GM15510 (cell line): Measurements from ENCODE around the gene C14orf132.

Experiments used
- POLR2A ChIP-seq: IDR thresholded peaks from 3 replicates; pipeline ENCODE4 v1.6.1; 2011; ENCODE audit warnings: borderline replicate concordance; ENCODE audit not compliant: insufficient read length; ENCODE audit errors: extremely low read depth

Gene C14orf132

DNA sequence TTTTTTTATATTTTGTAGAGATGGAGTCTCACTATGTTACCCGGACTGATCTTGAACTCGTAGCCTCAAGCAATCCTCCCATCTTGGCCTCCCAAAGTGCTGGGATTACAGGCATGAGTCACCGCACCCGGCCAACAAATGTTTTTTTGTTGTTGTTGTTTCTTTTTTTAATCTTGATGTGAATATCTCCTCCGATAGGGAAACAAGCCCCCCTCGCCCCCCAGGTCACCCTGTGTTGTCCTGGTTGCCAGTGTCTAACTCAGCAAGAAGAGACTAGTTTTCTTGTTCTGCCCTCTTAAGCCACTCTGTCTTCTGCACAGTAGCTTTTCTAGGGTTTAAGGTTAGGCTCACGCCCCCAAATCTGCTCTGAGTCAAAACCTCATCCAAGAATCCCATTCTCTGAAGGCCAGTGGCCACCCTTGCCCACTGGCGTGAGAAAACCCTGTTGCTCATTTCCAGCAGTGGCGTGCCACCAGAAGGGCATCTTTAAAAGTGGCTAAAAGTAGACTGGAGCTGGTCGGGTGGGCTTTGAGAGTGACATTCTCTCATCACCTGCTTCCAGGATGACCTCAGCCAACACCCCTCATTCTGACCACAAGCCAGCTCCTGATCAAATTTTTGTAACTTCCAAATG lies 42.7 kb downstream of the C14orf132 start:
- no peak for TF ChIP-seq POLR2A

DNA sequence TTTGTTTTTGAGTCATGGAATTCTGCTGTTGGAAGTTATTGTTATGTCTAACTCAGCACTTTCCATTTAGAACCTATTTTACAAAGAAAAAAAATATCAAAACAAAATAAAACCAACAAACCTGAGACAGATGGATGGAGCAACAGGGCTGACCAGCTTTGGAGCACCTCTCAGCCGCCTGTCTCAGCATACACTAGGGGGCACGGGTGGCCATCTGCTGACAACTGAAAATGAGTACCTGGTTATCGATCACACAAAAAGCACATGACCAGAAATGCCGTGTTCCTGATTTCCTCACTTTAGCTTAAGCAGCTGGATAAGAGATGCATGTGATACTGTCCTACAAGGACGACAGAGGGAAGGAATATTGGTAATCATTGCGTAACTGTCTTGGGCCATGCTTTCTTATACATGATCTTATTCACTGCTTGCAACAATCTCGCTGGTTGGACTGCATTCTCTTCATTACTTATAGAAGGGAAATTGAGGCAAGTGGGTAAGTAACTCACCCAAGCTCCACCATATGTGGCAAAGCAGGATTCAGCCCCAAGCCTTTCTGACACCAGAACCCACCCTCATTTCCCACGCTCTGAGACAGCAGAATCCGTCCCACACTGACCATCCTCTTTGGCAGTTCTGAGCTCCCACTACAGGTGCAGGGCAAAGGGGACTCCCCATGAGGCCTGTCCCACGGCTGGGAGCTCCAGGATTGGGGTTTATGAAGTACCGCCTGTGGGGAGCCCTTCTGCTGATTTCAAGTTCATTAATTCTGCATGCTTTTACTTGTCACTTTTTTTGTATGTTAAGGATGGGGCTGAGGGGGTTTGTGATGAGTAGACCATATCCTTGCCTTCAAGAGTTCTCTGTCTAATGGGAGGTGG lies 43.5 kb downstream of the C14orf132 start:
- TF ChIP-seq POLR2A = no peak

DNA sequence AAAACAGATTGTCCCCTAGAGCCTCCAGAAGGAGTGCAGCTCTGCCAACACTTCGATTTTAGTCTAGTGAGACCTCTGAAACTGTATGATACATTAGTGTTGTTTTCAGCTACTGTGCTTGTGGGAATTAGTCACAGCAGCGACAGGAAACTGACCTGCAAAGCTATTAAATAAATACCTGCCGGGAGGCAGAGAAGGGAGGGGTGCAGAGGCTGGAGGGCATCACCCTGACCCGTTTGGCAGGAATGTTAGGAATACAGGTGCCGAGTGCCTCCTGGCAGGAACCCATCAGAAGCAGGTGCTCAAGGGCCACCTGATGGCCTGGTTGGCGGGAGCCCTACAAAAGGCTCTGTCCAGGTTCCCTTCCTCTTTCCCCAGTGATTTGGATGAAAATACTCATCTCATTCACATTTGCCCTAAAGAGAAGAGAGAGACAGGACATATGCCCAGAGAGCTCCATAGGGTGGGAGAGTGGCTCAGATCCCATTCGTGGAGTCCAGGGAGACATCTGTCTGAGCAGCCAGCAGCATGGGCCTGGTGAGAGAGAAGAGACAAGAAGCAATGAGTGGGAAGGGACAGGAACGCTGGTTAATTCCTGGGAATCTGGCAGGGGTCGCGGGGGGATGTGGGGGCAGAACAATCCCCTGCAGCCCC lies 44.6 kb downstream of the C14orf132 start:
- no peak for TF ChIP-seq POLR2A

DNA sequence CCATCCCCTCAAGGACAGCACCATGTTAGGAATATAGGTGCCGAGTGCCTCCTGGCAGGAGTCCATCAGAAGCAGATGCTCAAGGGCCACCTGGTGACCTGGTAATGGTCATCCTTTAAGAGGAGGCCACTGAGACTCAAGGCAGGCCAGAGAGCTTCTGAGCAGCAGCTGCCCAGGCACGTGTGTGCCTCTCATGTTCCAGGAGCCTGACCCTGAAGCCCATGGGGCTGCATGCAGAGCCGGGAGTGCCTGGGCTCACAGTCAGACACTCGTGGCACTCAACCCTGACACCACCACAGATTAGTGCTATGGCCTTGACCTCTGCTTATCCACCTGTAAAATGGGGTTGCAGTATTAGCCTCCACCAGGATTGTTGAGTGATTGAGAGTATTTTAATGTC lies 45.6 kb downstream of the C14orf132 start:
- no peak for TF ChIP-seq POLR2A

DNA sequence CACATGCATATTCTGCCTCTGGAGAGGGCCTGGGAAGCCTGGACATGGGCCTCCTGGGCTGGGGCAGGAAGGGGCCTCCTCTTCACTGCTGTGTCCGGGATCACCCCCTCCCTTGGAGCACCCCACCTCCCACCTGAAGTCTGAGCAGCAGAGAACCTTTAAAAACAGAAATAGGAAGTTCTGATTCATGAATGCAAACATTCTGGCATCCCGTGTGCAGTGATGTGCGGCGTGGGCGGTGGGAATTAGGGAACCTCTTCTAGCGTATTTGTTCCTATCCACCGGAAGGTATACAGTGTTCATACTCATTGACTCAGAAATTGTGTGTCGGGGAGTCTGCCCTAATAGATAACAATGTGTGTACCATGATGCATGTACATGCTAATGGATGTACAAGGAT lies 46.2 kb downstream of the C14orf132 start:
- no peak for TF ChIP-seq POLR2A

DNA sequence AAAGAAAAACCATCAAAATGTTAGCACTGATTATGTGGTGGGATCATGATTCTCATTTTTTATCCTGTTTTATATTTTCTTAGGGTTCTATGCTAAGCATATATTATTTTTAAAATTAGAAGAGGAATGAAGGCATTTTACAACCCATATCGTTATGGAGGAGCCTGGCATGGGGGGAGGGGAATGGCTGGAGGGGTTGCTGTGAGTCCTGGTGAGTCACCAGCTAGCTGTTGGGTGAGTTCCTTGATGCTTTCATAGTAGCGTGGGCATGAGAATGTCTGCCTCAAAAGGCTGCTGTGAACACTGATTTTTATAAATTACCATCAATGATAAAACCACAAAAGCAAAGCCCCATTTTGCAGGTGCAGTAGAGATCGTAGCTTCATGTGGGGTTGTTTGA lies 46.9 kb downstream of the C14orf132 start:
- no peak for TF ChIP-seq POLR2A

DNA sequence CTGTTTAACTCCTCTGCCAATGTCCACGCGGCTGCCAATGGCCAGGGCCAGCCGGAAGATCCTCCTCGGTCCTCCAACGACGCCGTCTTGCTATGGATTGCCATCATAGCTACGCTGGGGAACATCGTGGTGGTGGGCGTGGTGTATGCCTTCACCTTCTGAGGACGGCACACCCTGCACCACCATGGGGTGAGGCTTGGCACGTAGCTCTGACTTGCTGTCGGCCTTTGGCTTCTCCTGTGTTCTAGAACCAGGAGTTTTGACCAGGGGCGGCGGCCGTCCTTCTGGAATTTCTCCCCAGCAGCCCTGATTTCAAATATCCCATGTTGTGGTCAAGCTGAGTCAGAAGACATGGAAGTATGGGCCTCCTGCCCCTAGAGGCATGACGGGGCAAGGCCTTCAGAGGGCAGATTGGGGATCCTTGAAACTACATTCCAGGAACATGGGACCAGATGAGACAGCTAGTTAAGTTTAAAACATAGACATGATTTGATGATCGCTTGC lies 47.5 kb downstream of the C14orf132 start:
- TF ChIP-seq POLR2A = no peak

DNA sequence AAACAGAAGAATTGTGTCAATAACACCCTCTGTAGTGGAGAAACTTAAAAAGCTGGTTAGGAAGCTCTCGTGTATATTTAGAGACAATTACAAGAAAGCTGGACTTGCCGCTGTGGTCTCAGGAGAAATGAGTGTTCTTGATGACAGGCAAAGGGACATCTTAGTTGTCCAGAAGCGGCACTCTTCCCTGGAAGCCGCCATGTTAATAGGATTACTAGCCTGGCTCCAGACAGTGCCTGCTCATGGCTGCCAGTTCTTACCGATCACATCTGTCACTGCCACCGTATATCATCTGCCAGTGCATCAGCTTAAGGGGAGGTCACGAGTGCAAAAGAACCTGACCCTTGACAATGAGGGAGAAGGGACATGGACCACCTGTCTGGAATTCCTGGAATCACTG lies 48.9 kb downstream of the C14orf132 start:
- no peak for TF ChIP-seq POLR2A

DNA sequence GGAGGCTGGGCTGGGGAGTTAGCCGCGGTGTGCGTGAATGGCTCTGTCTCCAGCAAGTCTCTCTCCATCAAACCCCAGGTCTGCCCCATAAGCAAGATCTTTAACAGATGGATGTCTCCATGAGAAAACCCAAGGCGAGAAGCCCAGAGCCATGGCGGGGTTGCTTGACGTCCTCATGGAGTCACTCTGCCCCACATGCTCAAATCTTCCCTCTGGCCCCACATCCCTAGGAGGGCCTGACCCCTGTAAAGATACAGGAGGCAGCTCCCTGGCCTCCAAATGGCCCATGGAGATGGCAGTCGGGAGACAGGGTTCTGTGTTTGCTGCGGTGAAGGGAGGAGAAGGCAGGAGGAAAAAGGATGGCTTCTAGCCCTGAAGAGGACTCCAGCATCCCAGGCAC lies 49.3 kb downstream of the C14orf132 start:
- no peak for TF ChIP-seq POLR2A

DNA sequence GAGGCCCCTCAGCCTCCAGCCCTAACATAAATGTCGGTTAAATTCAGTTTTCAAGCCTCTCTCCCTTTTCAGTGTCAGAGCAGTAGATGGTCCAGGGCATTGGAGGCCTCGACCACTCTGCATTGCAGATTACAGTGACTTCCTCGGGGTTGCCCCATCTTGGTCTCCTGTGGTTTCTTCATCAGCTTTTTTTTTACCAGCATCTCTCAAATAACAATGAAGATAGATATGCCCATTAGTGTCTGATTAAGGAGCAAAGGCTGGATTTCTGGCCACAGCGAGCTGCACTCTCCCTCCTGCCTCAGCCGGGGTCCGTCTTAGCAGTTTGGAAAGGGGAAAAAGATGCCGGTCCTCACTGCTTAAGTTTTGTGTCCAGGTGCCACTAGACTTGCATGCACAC lies 49.7 kb downstream of the C14orf132 start:
- TF ChIP-seq POLR2A = no peak

DNA sequence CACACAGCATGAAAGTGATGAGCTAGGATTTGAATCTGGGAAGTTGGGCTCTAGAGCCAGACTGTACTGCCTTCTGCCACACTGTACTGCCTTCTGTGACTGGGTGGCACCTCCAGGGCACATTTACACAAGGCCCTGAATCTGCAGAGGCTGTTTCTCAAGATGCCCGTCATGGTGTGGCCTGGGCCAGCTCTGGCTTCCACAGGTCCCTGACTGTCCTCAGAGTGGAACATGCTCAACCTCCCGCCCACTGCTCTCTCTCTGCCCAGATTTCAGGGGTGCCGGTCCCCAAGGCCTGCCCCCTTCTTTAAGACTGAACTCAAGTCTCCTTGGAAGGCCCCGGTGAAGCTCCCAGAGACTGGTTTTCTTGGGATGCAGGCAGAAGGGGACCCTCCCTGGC lies 50.2 kb downstream of the C14orf132 start:
- TF ChIP-seq POLR2A = no peak

DNA sequence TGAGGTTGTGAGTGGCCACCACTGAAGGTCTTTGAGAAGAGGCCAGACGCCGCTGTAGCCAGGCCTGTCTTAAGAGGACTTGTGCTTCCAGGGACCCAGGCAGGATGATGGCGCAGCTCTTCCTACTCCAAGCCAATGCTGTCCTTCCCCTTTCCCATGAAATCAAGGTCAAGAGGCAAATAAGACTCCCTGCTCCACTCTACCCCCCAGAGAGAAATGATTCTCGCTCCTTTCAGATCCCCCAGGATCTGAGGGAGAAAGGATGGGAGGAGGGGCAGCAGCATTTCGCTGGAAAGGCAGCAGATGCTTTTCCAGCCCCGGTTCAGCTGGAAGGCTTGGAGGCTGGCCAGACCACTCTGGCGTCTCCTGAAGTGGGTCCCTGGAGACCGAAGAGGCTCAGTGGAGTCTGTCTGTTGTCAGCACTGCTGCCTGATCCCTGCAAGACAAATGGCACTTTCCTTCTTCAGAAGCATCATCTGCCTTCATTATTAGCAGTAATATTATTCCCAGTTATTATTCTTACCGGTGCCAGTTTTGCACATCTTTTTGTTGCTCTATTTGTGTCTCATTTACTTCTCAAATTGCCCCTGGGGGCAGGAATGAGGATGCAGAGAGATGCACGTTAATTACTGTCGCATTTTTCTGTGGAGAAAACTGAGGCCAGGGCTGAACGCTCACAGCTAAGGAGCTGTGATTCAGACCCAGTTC lies 51.4 kb downstream of the C14orf132 start:
- no peak for TF ChIP-seq POLR2A

DNA sequence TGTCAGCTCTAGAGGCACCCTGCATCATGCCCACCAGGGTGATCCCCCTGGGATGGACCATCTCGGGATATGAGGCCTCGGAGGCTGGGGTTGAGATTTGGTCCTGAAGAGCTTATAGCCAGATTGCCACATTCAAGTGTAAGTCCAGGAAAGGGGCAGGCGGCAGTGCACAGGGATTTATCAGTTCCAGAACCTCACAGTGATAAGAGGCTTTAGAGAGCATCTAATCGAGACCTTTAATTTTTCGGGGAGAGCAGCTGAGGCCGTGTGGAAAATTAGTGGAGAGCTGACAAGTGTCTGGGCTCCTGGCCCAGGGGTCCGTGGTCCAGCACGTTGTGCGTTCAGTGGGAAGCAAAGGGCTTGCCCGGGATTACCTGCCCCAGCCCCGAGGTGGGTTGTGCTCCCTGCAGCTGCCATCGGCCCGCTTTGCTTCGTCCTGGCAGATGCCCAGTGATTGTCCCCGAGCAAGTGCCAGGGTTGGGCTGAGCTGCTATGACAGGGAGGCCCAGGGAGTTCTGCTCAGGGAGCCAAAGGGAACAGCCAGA lies 52.1 kb downstream of the C14orf132 start:
- TF ChIP-seq POLR2A = no peak

DNA sequence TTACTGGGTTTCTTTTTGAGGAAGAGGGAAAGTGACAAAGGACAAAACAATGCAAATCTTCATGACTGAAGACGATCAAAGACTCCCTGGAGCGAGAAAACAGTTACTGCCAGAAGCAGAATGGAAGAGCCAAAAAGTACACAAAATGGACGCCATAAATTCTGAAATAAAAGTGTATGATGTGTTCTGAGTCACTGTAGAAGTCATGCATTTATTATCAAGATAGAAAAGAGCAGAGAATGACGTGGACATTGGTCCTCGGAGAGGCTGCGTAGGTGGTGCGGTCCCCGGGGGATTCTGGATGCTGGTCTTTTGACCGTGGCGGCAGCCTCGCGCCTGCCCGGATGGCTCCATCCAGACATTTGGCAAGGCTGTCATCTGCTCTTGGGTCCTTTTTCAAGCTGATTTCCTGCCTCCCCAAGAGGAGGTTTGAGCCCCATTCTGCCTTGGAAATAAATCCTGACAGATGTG lies 52.8 kb downstream of the C14orf132 start:
- no peak for TF ChIP-seq POLR2A

DNA sequence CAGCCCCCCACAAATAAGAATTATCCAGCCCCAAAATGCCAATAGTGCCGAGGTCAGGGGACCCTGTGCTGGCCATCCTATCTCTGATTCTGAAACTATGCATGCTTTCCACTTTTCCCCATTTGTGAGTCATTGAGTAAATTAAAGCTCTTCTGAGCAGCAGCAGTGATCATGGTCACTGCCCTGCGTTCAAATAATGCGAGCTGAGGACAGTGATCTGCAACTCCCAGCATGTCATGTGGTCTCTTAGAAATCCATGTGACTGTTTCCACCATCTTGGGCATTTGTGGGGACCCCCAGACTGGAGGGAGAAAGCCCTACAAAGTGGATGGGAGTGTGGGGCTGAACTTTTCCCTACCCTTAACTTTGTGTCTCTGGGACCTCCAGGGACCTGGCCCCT lies 53.8 kb downstream of the C14orf132 start:
- TF ChIP-seq POLR2A = no peak

DNA sequence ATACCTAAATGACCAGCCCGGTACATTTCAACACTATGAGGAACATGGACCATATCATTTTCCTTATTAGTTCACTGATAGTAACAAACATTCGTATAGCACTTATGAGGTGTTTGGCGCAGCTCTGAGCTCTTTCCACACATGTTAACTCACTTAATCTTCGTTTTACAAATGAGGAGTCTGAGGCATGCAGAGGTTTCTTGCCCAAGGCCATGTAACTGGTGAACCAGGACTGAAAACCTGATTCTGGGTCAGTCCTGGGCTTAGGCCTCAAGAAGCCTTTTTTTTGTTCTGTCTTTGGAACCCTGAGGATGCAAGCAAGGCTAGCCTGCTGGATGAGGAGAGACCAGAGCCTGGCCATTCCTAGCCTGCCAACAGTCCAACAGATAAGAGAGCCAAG lies 55.0 kb downstream of the C14orf132 start:
- TF ChIP-seq POLR2A = no peak
